Cardiac muscle cell (in vitro differentiated cells and primary cell): ENCODE measurements around the gene CAPN9. TPM values are rescaled to one million over a fixed set of nuclear protein-coding genes. Genes with fewer than 3 reads are reported as not detected.
A peak's percentile ranks its signal among the peaks of the same experiment; 100 is the strongest.

Source experiments
- DNase-seq, 2 donors: peaks; one replicate each; pipeline versions ENCODE4 v3.0.0 to v3.0.0-alpha.2; 2010 to 2017; ENCODE audit warnings: low read depth in 1 of 2, low spot score in 1 of 2
- H3K27ac ChIP-seq: fragments of 200-600 bp; sonication (generic); 2 replicates; pipeline ENCODE4 v1.5.1; 2016
- H3K27me3 ChIP-seq: fragments of 200-600 bp; sonication (generic); 2 replicates; pipeline ENCODE4 v1.6.0; 2016; ENCODE audit warnings: control low read depth
- H3K36me3 ChIP-seq: fragments of 200-600 bp; sonication (generic); 2 replicates; pipeline ENCODE4 v1.5.1; 2016; ENCODE audit warnings: control low read depth
- H3K4me1 ChIP-seq: fragments of 200-600 bp; sonication (generic); 2 replicates; pipeline ENCODE4 v1.8.1; 2017; ENCODE audit warnings: low read depth, mild to moderate bottlenecking, mixed run types
- H3K4me3 ChIP-seq: fragments of 200-600 bp; sonication (generic); 2 replicates; pipeline ENCODE4 v1.5.1; 2016; ENCODE audit warnings: mild to moderate bottlenecking
- H3K9me3 ChIP-seq: fragments of 200-600 bp; sonication (generic); 2 replicates; pipeline ENCODE4 v1.5.1; 2017; ENCODE audit warnings: low read depth, mild to moderate bottlenecking, control low read depth
- CTCF ChIP-seq: IDR thresholded peaks from 2 replicates; pipeline ENCODE4 v1.5.1; 2012; ENCODE audit warnings: low read depth, mild to moderate bottlenecking, low read length
- polyA plus RNA-seq: library from polyadenylated mRNA; unstranded; fragments of >200 nt; fragmentation: Nextera tagmentation; extraction: Ambion mirVana; gene quantifications from 2 replicates; pipeline ENCODE4 v1.2.1, GENCODE V29; 2016
- total RNA-seq: library from RNA; depleted of rRNA; stranded (reverse); fragments of >200 nt; gene quantifications from 2 replicates; pipeline ENCODE4 v1.2.3, GENCODE V29; 2016

CAPN9 gene
- total and polyA plus RNA-seq, 2 experiments from 2014 or later, result 0.12 to 0.87 TPM

- no peak for TF ChIP-seq CTCF
- DNase-seq, result no peak
- no peaks in the 10 kb centered on the region for H3K36me3 ChIP-seq
- no peaks in the 10 kb centered on the region for H3K27me3 ChIP-seq
- no peak overlapping the region for H3K27ac ChIP-seq
- H3K4me3 ChIP-seq, result no peak overlapping the region
- no peaks in the 10 kb centered on the region for H3K9me3 ChIP-seq
- H3K4me1 ChIP-seq, result no peaks in the 10 kb centered on the region
These were observed 21.8 kb upstream of the CAPN9 start for GRCh38 chr1:230725256-230726012.

- no peaks in the 10 kb centered on the region for H3K4me1 ChIP-seq
- H3K4me3 ChIP-seq, result no peak overlapping the region
- H3K27me3 ChIP-seq, result no peaks in the 10 kb centered on the region
- TF ChIP-seq CTCF, result no peak
- H3K36me3 ChIP-seq, result no peaks in the 10 kb centered on the region
- no peaks in the 10 kb centered on the region for H3K9me3 ChIP-seq
- no peak overlapping the region for H3K27ac ChIP-seq
- peak in 1 of 2 donors; percentile 62 for DNase-seq
These were observed 18.3 kb upstream of the CAPN9 start for GRCh38 chr1:230728710-230729392.

- H3K4me3 ChIP-seq, result no peak overlapping the region
- no peaks in the 10 kb centered on the region for H3K9me3 ChIP-seq
- no peak for TF ChIP-seq CTCF
- H3K27me3 ChIP-seq, result no peaks in the 10 kb centered on the region
- H3K4me1 ChIP-seq, result no peaks in the 10 kb centered on the region
- DNase-seq, result no peak
- H3K27ac ChIP-seq, result peak overlapping the region; percentile 1
- H3K36me3 ChIP-seq, result no peaks in the 10 kb centered on the region
These were observed 16.2 kb upstream of the CAPN9 start for GRCh38 chr1:230730977-230731376.

GRCh38 chr1:230735447-230735846 lies 11.7 kb upstream of the CAPN9 start:
- Histone ChIP-seq H3K36me3 (no peaks in the 10 kb centered on the region), H3K9me3 (no peaks in the 10 kb centered on the region), H3K27ac (no peak overlapping the region), H3K4me1 (no peaks in the 10 kb centered on the region), H3K27me3 (no peaks in the 10 kb centered on the region), H3K4me3 (no peak overlapping the region)
- no peak for TF ChIP-seq CTCF
- no peak for DNase-seq

- Histone ChIP-seq H3K27me3 (no peaks in the 10 kb centered on the region), H3K27ac (no peak overlapping the region), H3K9me3 (no peaks in the 10 kb centered on the region), H3K36me3 (no peaks in the 10 kb centered on the region), H3K4me1 (no peaks in the 10 kb centered on the region), H3K4me3 (no peak overlapping the region)
- DNase-seq, result no peak
- TF ChIP-seq CTCF, result no peak
These were observed 9.4 kb upstream of the CAPN9 start for GRCh38 chr1:230737622-230738262.
